SIG-M5 treated with dmso at 0.1 percent for 504 hours (cell line): Measurements from ENCODE around the gene KTN1.
A peak's percentile ranks its signal among the peaks of the same experiment; 100 is the strongest.

Source experiments
- DNase-seq: peaks from one replicate; lab custom pipeline; 2025; ENCODE audit not compliant: unreplicated experiment; lab: John Stamatoyannopoulos, UW

Gene KTN1

GRCh38 chr14:55662752-55663151 lies 82.7 kb downstream of the KTN1 start:
- DNase-seq = no peak

DNA sequence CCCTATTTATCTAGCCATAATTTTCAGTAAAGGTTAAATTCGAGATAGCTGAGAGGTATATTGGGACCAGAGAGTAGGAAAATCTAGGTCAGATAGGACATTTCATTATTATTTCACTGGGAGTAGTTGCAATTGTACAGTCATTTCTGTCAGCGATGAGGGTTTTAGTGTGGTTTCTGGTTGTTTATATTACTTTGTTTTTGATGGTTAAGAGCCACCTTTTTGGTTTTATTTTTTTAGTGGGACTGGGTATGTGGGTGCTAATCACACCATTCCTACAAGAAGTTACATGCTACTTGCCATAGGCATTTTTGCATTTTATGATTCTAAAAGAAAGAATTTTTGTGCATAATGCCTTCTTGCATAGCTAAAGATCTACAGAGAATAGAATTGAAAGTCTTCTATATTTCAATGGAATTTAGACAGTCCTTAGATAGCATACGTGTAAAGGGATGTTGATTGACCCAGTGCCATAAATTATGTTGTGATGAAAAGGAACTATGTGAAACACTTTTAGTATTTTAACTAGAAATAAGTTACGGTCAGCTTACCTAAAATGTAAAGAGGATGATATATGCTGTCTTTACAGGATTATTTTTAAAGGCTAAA lies 85.2 kb downstream of the KTN1 start:
- no peak for DNase-seq

GRCh38 chr14:55667801-55668200 lies 87.8 kb downstream of the KTN1 start:
- no peak for DNase-seq

DNA sequence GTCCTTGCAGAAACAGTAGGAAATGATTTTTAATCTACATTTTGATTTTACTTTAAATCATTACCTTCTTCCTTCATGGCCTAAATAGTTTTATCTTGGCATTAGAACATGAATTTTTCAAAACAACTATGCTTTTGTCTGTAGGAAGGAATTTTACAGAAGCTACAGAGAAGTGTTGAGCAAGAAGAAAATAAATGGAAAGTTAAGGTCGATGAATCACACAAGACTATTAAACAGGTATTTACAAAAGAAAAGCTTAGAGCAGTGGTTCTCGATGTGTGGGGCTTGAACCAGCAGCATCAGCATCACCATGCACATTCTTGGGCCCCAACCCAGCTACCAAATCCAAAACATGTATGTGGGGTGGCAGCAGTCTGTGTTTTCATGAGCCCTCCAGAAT lies 91.6 kb downstream of the KTN1 start:
- DNase-seq = no peak

GRCh38 chr14:55673048-55673447 lies 93.0 kb downstream of the KTN1 start:
- no peak for DNase-seq

- DNase-seq = no peak
Measured at GRCh38 chr14:55681096-55681495, 101.1 kb downstream of the KTN1 start.

DNA sequence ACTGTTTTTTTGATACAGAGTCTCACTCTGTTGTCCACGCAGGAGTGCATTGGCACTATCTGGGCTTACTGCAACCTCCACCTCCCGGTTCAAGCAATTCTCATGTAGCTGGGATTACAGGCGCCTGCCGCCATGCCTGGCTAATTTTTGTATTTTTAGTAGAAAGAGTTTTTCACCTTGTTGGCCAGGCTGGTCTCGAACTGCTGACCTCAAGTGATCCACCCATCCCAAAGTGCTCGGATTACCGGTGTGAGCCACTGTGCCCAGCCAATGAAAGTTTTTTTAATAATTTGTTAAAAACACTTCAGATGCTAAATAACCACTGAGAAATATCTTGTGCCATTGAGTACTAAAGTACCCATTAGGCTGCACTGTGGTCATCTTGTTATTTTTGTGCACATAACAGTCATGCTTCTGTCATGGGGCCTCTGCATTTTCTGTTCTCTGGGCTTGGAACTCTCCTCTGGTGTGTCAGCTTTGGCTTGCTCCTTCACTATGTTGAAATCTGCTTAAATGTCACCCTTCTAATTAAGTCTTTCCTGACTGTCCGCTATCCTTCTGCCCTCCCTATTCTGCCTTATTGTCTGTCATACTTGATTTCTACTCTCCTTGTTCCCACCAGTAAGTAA lies 105.1 kb downstream of the KTN1 start:
- DNase-seq = no peak

- DNase-seq = no peak
Measured at GRCh38 chr14:55686713-55687112, 106.7 kb downstream of the KTN1 start.

GRCh38 chr14:55688566-55688965 lies 108.6 kb downstream of the KTN1 start:
- DNase-seq = no peak

DNA sequence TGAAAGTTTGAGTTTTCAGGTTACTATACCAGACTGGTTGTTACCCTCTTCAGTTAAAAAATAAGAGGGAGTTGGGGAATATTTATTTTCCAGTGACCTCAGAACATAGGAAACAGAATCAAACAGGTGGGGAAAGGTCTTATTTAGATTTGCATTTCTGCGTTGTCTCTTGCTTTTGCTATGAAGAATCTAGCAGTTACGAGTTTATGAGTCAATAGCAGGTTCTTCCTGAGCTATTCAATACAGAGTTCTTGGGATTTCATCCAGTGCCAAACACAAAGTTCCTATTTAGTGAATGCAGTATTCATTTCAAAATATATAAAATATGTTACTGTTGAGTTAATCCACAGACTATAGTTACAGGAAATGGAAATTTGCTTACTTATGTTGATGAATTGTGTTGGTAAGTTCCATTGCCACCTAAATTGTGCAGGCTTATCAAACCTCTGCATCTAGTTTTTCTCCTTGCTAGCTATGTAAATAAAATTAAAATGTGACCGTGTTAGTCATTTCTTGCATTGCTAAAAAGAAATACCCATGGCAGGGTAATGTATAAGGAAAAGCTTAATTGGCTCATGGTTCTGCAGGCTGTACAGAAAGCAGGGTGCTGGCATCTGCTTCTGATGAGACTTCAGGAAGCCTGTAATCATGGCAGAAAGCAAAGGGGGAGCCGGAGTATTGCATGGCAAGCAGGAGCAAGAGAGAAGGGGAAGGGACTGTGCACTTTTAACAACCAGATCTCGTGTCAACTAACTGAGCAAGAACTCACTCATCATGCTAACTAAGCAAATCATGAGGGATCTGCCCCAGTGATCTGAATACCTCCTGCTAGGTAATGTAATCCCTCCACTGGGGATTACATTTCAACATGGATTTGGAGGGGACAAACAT lies 110.2 kb downstream of the KTN1 start:
- no peak for DNase-seq

GRCh38 chr14:55691659-55692058 lies 111.7 kb downstream of the KTN1 start:
- DNase-seq = no peak

GRCh38 chr14:55693904-55694303 lies 113.9 kb downstream of the KTN1 start:
- DNase-seq = no peak

DNA sequence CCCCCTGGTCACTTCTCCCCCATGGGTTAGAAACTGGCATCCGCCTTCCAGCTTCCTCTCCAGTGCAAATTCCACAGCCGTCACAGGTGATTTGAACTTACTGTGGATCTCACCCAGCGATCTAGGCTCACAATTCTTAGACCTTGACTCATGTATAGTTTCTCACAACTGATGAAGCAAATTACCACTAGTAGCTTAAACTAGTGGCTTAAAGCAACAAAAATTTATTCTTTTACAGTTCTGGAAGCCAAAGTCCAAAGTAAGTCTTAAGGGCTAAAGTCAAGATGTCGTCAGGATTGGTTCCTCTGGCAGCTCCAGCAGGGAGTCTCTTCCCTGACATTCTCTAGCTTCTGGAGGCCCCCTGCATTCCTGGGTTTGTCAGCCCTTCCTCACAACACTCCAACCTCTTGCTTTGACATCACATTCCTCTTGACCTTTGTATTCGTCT lies 117.4 kb downstream of the KTN1 start:
- no peak for DNase-seq

- no peak for DNase-seq
Measured at GRCh38 chr14:55698051-55698450, 118.0 kb downstream of the KTN1 start.

DNA sequence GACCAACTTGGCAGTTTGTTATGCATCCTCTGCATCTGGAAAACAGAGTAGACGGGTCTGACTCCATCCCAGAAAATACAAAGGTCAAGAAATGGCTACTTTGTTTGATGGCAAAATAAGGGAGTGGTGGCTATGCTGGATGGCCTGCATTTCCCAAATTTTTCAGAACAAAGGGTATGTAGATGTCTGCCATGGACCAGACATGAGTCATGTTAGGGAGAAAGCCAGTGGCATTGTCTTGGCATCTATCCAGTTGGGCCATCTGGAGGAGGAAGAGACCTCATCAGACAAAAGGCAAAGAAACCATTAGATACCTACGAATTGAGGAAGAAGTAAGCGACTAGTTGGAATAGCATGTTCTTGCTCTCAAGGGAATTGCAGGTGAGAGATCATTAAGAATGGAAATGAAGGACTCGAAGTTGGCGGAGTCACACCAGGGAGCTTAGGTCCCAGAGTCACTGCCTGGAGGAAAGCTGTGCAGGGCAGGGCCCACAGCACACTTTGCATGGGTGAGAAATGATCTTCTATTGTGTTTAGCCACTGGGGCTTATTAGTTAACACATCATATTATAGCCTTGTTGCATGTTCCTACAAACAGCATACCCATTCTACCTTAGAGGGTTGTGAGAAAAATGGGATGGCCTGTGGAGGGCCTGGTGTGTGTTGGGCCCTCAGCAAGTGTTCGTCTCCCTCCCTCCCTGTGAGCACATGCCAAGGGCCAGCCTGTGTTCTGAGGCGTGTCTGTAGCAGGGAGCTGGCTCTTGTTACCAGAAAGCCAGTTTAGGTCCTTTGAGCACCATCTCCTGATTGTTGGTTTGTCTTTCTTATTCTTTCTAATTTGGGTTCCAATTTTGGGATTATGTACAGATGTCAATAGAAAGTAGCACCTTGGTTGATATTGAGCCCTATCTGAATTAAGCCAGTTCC lies 119.4 kb downstream of the KTN1 start:
- DNase-seq = no peak

GRCh38 chr14:55701638-55702037 lies 121.6 kb downstream of the KTN1 start:
- no peak for DNase-seq

- DNase-seq = no peak
Measured at GRCh38 chr14:55702511-55702910, 122.5 kb downstream of the KTN1 start.

DNA sequence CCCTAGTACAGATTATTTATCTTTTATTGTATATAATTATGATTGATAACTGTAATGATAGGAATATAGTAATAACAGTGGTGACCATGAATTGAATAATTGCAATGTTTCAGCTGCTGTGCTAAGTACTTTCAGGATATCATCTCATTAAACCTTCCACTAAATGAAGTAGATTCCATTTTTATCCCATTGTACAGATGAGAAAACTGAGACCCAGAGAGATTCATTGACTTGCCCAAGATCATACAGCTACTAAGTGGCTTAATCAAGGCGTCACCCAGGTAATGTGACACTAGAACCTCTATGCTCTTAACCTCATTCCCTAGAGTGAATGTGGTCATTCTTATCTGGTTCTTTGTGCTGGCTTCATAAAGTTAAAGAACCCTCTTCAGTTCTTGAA lies 124.6 kb downstream of the KTN1 start:
- DNase-seq = no peak

DNA sequence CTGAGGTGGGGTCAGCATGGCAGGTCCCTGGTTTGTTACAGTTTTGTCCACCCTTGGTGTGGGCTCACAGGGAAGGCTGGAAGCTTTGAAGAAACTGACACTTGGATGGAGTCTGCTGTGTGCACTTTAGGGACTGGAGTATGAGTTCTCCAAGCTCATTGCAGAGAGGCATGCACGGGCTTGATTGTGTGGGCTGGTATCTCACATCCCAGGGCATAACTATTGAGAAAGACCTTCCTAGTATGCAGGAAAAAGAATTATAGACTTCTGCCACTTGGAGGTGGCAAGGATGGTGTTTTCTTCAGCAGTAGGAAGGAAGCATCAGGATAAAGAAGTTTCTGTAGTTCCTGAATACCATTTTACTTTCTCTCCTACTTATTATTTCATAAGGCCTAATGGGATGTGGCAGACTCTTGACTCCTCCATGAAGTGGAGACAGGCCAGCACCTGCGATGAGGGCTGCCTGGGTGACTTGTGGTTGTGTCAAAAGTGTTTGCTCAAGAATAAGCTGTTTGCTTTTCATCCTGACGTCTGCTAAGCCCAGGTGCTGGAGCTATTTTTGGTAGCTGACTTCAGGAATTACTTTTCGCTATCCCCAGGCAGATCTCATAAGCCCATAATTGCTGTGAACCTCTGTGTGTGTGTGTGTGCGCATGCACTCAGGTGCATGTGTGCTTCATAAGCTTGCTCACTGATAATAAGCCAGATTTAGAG lies 125.8 kb downstream of the KTN1 start:
- DNase-seq = peak; percentile 52

- DNase-seq = no peak
Measured at GRCh38 chr14:55706365-55706684, 126.3 kb downstream of the KTN1 start.

- DNase-seq = peak; percentile 29
Measured at GRCh38 chr14:55706893-55707292, 126.9 kb downstream of the KTN1 start.
